HG03457 (cell line): ENCODE results near the gene DOCK3.
"Not testable (repeated sequence)": the region's sequence is repeated elsewhere in the genome, so short reads cannot be mapped to it uniquely, and the experiment has no call there.

Experiments
- ATAC-seq: cut with Tn5 transposase; IDR thresholded peaks from one replicate; pipeline ENCODE4 v1.9.1; 2021; ENCODE audit warnings: moderate number of reproducible peaks; ENCODE audit not compliant: unreplicated experiment

Gene DOCK3

GRCh38 chr3:50978586-50978985 lies 303.9 kb downstream of the DOCK3 start:
- not testable (repeated sequence) for ATAC-seq

GRCh38 chr3:50978991-50979667 lies 304.4 kb downstream of the DOCK3 start:
- ATAC-seq, result no peak

- no peak for ATAC-seq
Observed at GRCh38 chr3:50982540-50983325, 308.0 kb downstream of the DOCK3 start.

GRCh38 chr3:50983887-50984286 lies 309.2 kb downstream of the DOCK3 start:
- no peak for ATAC-seq

- ATAC-seq, result no peak
Observed at GRCh38 chr3:50985893-50986292, 311.2 kb downstream of the DOCK3 start.

- no peak for ATAC-seq
Observed at GRCh38 chr3:50986726-50987125, 312.0 kb downstream of the DOCK3 start.

- no peak for ATAC-seq
Observed at GRCh38 chr3:50994537-50994936, 319.8 kb downstream of the DOCK3 start.

GRCh38 chr3:50995085-50995824 lies 320.5 kb downstream of the DOCK3 start:
- ATAC-seq, result no peak

GRCh38 chr3:51002495-51002894 lies 327.8 kb downstream of the DOCK3 start:
- ATAC-seq, result no peak

GRCh38 chr3:51004235-51004634 lies 329.5 kb downstream of the DOCK3 start:
- no peak for ATAC-seq

- no peak for ATAC-seq
Observed at GRCh38 chr3:51024121-51024520, 349.4 kb downstream of the DOCK3 start.

GRCh38 chr3:51024765-51025632 lies 350.3 kb downstream of the DOCK3 start:
- ATAC-seq, result no peak

- no peak for ATAC-seq
Observed at GRCh38 chr3:51031666-51032065, 356.9 kb downstream of the DOCK3 start.

GRCh38 chr3:51035630-51036029 lies 360.9 kb downstream of the DOCK3 start:
- no peak for ATAC-seq

- no peak for ATAC-seq
Observed at GRCh38 chr3:51044982-51045381, 370.3 kb downstream of the DOCK3 start.

- ATAC-seq, result no peak
Observed at GRCh38 chr3:51052562-51052961, 377.8 kb downstream of the DOCK3 start.

GRCh38 chr3:51057121-51057520 lies 382.4 kb downstream of the DOCK3 start:
- no peak for ATAC-seq

GRCh38 chr3:51063053-51063452 lies 388.3 kb downstream of the DOCK3 start:
- ATAC-seq, result no peak

GRCh38 chr3:51075221-51075775 lies 400.6 kb downstream of the DOCK3 start:
- ATAC-seq, result no peak

- ATAC-seq, result no peak
Observed at GRCh38 chr3:51082363-51082762, 407.6 kb downstream of the DOCK3 start.
